GM12878 (cell line): ENCODE data around the gene PHACTR3.

ENCODE experiments used
- CBX3 ChIP-seq: fragments of 200-600 bp; sonication (generic); IDR thresholded peaks from 2 replicates; pipeline ENCODE4 v1.6.1; 2016; ENCODE audit warnings: low read depth, borderline replicate concordance
- CTCF ChIP-seq, 3 experiments: IDR thresholded peaks in 2 of 3; conservative IDR thresholded peaks in 1 of 3; 2 replicates each; pipeline ENCODE4 v1.5.1; 2011; ENCODE audit warnings: low read depth in 3 of 3, low read length in 3 of 3, mild to moderate bottlenecking in 3 of 3, control low read depth in 2 of 3, moderate library complexity in 2 of 3, inconsistent platforms in 1 of 3, mixed read lengths in 1 of 3; ENCODE audit not compliant: control insufficient read depth in 2 of 3, insufficient read depth in 1 of 3; ENCODE audit errors: extremely low read depth in 1 of 3
- JUND ChIP-seq: IDR thresholded peaks from 2 replicates; pipeline ENCODE4 v1.6.1; 2012; ENCODE audit warnings: low read depth, mild to moderate bottlenecking, low read length, improper control_type of control experiment, moderate library complexity
- KDM1A ChIP-seq: fragments of 200-600 bp; sonication (generic); IDR thresholded peaks from 2 replicates; pipeline ENCODE4 v1.6.1; 2016; ENCODE audit warnings: borderline replicate concordance
- MAX ChIP-seq: IDR thresholded peaks from 2 replicates; pipeline ENCODE4 v1.6.1; 2012; ENCODE audit warnings: low read depth, low read length, improper control_type of control experiment
- MEF2A ChIP-seq: IDR thresholded peaks from 2 replicates; pipeline ENCODE4 v1.6.1; 2011; ENCODE audit warnings: low read depth, mild to moderate bottlenecking, low read length, moderate library complexity; ENCODE audit not compliant: insufficient read depth
- POLR2A ChIP-seq: IDR thresholded peaks from 2 replicates; pipeline ENCODE4 v1.6.1; 2011; ENCODE audit warnings: low read depth, mild to moderate bottlenecking, low read length
- SP1 ChIP-seq: IDR thresholded peaks from one replicate; pipeline ENCODE4 v1.6.1; 2011; ENCODE audit warnings: low read depth, low read length
- SUZ12 ChIP-seq: fragments of 200-600 bp; sonication (generic); IDR thresholded peaks from one replicate; pipeline ENCODE4 v1.6.1; 2018; ENCODE audit warnings: antibody characterized with exemption, mild to moderate bottlenecking; ENCODE audit not compliant: unreplicated experiment
- TCF7 ChIP-seq: IDR thresholded peaks from 2 replicates; pipeline ENCODE4 v1.6.1; 2014; ENCODE audit warnings: antibody characterized with exemption, borderline replicate concordance
- USF2 ChIP-seq: IDR thresholded peaks from 2 replicates; pipeline ENCODE4 v1.6.1; 2011; ENCODE audit warnings: low read depth, low read length, improper control_type of control experiment, borderline replicate concordance
- YY1 ChIP-seq: IDR thresholded peaks from 2 replicates; pipeline ENCODE4 v1.6.1; 2011; ENCODE audit warnings: low read depth, mild to moderate bottlenecking, low read length
- ZNF274 ChIP-seq: IDR thresholded peaks from one replicate; pipeline ENCODE4 v1.8.0; 2011; ENCODE audit not compliant: insufficient read length, insufficient read depth

- TF ChIP-seq KDM1A (no peak), CBX3 (no peak), CTCF (IDR thresholded peaks at IDR 0.05 in 2 of 3, conservative IDR thresholded peaks at IDR 0.05 in 1 of 3; ENCODE audit: control insufficient read depth in 2 of 3, extremely low read depth in 1 of 3, insufficient read depth in 1 of 3, low read depth in 3 of 3, low read length in 3 of 3) (no peak), MAX (no peak), TCF7 (no peak), MEF2A (no peak), ZNF274 (no peak), JUND (no peak), YY1 (no peak), USF2 (no peak), POLR2A (no peak), SP1 (no peak), SUZ12 (no peak)
Observed at GRCh38 chr20:59813126-59813947, 209.0 kb downstream of the PHACTR3 start.
